ENCODE data around the gene PUM2.
"Not testable (repeated sequence)": the region's sequence is repeated elsewhere in the genome, so short reads cannot be mapped to it uniquely, and the experiment has no call there.

The PUM2 gene

DNA sequence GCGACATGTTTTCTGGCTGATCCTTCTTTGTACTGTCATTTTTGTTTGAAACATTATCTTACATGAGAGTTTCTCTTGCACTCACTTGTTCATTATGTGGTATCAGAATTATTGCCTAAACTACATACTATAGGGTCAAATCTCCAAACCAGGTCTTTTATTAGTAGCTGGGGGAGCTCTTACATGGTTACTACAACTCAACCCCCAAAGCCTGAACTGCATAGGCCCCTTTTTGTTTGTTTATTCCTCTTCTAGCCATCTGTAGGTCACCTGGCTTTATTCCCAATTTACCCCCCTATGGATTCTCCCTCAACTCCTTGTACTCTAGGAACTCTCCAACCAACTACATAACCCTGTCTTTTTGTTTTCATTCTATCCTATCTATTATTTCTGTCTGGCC lies 46.7 kb downstream of the PUM2 start:
- Mint-ChIP-seq H3K4me3 (no peak overlapping the region), H3K27ac (peak overlapping the region; percentile 24)
- no peak for ATAC-seq (ENCODE audit: low read depth)

GRCh38 chr2:20302019-20302418 lies 48.6 kb downstream of the PUM2 start:
- Mint-ChIP-seq H3K27me3 (no peaks in the 10 kb centered on the region), H3K36me3 (peaks cover 24% of the 10 kb centered on the region), H3K4me3 (no peak overlapping the region), H3K9me3 (no peaks in the 10 kb centered on the region), H3K4me1 (no peaks in the 10 kb centered on the region), H3K27ac (no peak overlapping the region)
- DNase-seq (ENCODE audit: low spot score in 2 of 2): no peak
- no peak for ATAC-seq (ENCODE audit: low read depth)

More for the DNA sequence above, 46.7 kb downstream of the PUM2 start:
- Mint-ChIP-seq H3K27me3 (no peaks in the 10 kb centered on the region), H3K4me1 (no peaks in the 10 kb centered on the region), H3K36me3 (peaks cover 19% of the 10 kb centered on the region), H3K9me3 (no peaks in the 10 kb centered on the region)
- DNase-seq (ENCODE audit: low spot score in 2 of 2): no peak

DNA sequence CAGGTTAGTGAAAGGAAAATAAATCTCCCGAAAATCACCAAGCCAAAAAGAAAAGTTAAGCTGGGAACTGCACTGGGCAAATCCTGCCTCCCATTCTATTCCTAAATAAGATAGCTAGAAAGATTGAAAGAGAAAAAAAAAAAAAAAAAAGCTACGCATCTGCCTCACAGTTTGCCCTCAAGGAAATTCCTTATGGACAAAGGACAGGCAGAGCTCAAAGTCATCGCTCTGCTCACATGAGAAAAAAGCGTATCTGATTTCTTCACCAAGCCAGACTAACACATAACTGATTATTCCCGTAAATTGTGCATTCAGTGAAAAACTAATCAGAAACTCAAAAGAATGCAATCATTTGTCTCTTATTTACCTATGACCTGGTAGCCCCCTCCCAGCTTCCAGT lies 50.0 kb downstream of the PUM2 start:
- H3K4me1 Mint-ChIP-seq: peaks cover 2% of the 10 kb centered on the region
- peaks cover 24% of the 10 kb centered on the region for H3K36me3 Mint-ChIP-seq
- H3K27me3 Mint-ChIP-seq: no peaks in the 10 kb centered on the region
- H3K4me3 Mint-ChIP-seq: no peak overlapping the region
- ATAC-seq (ENCODE audit: low read depth) (no peak), DNase-seq (ENCODE audit: low spot score in 2 of 2) (no peak)
- H3K9me3 Mint-ChIP-seq: no peaks in the 10 kb centered on the region
- H3K27ac Mint-ChIP-seq: no peak overlapping the region

GRCh38 chr2:20299113-20299512 lies 51.5 kb downstream of the PUM2 start:
- Mint-ChIP-seq H3K9me3 (no peaks in the 10 kb centered on the region), H3K27me3 (no peaks in the 10 kb centered on the region), H3K27ac (no peak overlapping the region), H3K4me3 (no peak overlapping the region), H3K36me3 (peaks cover 24% of the 10 kb centered on the region), H3K4me1 (peaks cover 2% of the 10 kb centered on the region)
- no peak for ATAC-seq (ENCODE audit: low read depth)
- no peak for DNase-seq (ENCODE audit: low spot score in 2 of 2)

DNA sequence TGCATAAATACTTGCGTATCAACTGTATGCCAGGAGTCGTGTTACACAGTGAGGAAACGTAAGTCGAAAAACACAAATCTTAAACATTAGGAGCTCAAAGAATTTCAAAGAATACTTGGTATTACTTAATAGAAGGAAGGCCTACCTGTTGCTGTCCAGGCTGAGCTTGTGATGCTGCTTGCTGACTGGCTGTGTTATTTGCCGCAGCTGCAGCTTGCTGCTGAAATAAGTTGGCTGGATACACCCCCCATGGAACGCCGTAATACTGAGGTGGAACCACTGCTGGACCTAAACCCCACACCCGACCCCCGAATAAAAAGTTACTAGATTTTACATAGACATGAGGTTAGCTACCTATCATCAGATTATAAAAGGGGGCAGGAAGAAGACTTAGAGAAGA lies 56.4 kb downstream of the PUM2 start:
- H3K4me1 Mint-ChIP-seq: peaks cover 5% of the 10 kb centered on the region
- no peak overlapping the region for H3K27ac Mint-ChIP-seq
- no peaks in the 10 kb centered on the region for H3K9me3 Mint-ChIP-seq
- H3K4me3 Mint-ChIP-seq: no peak overlapping the region
- ATAC-seq (ENCODE audit: low read depth): no peak
- no peak for DNase-seq (ENCODE audit: low spot score in 2 of 2)
- H3K27me3 Mint-ChIP-seq: no peaks in the 10 kb centered on the region
- peaks cover 16% of the 10 kb centered on the region for H3K36me3 Mint-ChIP-seq

GRCh38 chr2:20292984-20293383 lies 57.7 kb downstream of the PUM2 start:
- ATAC-seq (ENCODE audit: low read depth) (no peak), DNase-seq (ENCODE audit: low spot score in 2 of 2) (no peak)
- H3K4me1 Mint-ChIP-seq: peaks cover 5% of the 10 kb centered on the region
- H3K9me3 Mint-ChIP-seq: no peaks in the 10 kb centered on the region
- no peak overlapping the region for H3K27ac Mint-ChIP-seq
- H3K27me3 Mint-ChIP-seq: no peaks in the 10 kb centered on the region
- H3K36me3 Mint-ChIP-seq: peaks cover 14% of the 10 kb centered on the region
- H3K4me3 Mint-ChIP-seq: no peak overlapping the region

DNA sequence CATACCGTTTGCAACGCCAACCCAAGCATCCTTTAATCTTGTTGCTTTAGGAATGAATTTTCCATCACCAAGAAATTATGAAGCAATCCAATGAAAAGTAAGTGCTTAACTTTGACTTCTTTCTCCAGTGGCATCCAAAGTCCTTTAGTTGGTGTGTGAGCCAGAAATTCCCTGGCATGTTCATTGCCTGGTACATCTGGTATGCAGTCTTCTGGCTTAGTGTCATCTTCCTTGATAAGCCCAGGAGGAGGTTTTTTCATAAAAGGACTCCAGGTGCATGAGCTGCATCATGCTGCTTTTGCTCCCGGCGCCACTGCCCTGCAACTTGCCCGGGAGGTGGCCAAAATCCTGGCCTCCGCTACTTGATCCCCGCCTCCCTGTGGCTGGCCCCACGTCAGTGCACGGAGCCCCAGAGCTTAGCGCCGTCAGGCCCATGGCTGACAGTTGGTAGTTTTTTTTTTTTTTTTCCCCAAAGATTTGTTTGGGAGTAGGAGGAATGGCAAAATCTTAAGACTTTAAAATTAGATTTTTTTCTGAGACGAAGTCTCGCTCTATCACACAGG lies 58.7 kb downstream of the PUM2 start:
- DNase-seq (ENCODE audit: low spot score in 2 of 2): no peak
- peak overlapping the region; percentile 38 for H3K27ac Mint-ChIP-seq
- no peak for ATAC-seq (ENCODE audit: low read depth)
- H3K36me3 Mint-ChIP-seq: peaks cover 11% of the 10 kb centered on the region
- no peaks in the 10 kb centered on the region for H3K9me3 Mint-ChIP-seq
- H3K4me1 Mint-ChIP-seq: peaks cover 5% of the 10 kb centered on the region
- H3K4me3 Mint-ChIP-seq: no peak overlapping the region
- H3K27me3 Mint-ChIP-seq: no peaks in the 10 kb centered on the region

- Mint-ChIP-seq H3K9me3 (no peaks in the 10 kb centered on the region), H3K4me3 (no peak overlapping the region), H3K36me3 (peaks cover 8% of the 10 kb centered on the region), H3K27me3 (no peaks in the 10 kb centered on the region), H3K4me1 (peaks cover 3% of the 10 kb centered on the region), H3K27ac (peak overlapping the region; percentile 38)
- ATAC-seq (ENCODE audit: low read depth): peak; percentile 60
- peak in 1 of 2 donors; percentile 1 for DNase-seq (ENCODE audit: low spot score in 2 of 2)
Observed at GRCh38 chr2:20291106-20291564, 59.5 kb downstream of the PUM2 start.

GRCh38 chr2:20288642-20289340 lies 61.9 kb downstream of the PUM2 start:
- H3K27ac Mint-ChIP-seq: no peak overlapping the region
- peaks cover 3% of the 10 kb centered on the region for H3K4me1 Mint-ChIP-seq

GRCh38 chr2:20282916-20283592 lies 67.6 kb downstream of the PUM2 start:
- DNase-seq (ENCODE audit: low spot score in 2 of 2) (no peak), ATAC-seq (ENCODE audit: low read depth) (no peak)
- Mint-ChIP-seq H3K4me3 (no peak overlapping the region), H3K27ac (no peak overlapping the region), H3K27me3 (no peaks in the 10 kb centered on the region), H3K9me3 (no peaks in the 10 kb centered on the region), H3K4me1 (no peaks in the 10 kb centered on the region), H3K36me3 (peaks cover 14% of the 10 kb centered on the region)

More at GRCh38 chr2:20288642-20289340, 61.9 kb downstream of the PUM2 start:
- Mint-ChIP-seq H3K4me3 (no peak overlapping the region), H3K36me3 (peaks cover 8% of the 10 kb centered on the region), H3K9me3 (no peaks in the 10 kb centered on the region), H3K27me3 (no peaks in the 10 kb centered on the region)
- ATAC-seq (ENCODE audit: low read depth): no peak
- DNase-seq (ENCODE audit: low spot score in 2 of 2): no peak

GRCh38 chr2:20281876-20282275 lies 68.8 kb downstream of the PUM2 start:
- H3K36me3 Mint-ChIP-seq: peaks cover 14% of the 10 kb centered on the region
- no peak for DNase-seq (ENCODE audit: low spot score in 2 of 2)
- ATAC-seq (ENCODE audit: low read depth): no peak
- H3K4me3 Mint-ChIP-seq: no peak overlapping the region
- H3K27ac Mint-ChIP-seq: no peak overlapping the region
- H3K27me3 Mint-ChIP-seq: no peaks in the 10 kb centered on the region
- H3K9me3 Mint-ChIP-seq: no peaks in the 10 kb centered on the region
- H3K4me1 Mint-ChIP-seq: no peaks in the 10 kb centered on the region

DNA sequence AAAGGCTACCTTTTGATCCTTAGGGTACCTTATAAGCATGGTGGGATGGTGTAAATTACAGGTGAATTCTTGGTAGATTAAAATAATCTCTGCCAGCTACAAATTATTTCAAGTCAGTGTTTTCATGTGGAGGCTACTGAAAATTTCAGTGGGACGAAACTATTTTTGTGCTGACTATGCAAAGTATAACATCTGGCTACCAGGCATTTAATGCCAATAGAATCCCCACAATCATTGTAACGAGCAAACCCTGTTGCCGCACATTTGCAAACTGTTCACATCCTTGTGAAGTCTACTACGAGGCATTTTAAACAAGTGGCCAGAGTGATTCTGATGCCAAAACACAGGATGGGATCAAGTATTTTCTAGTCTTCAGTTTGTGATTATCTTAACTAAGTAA lies 77.6 kb downstream of the PUM2 start:
- peaks cover 5% of the 10 kb centered on the region for H3K36me3 Mint-ChIP-seq

DNA sequence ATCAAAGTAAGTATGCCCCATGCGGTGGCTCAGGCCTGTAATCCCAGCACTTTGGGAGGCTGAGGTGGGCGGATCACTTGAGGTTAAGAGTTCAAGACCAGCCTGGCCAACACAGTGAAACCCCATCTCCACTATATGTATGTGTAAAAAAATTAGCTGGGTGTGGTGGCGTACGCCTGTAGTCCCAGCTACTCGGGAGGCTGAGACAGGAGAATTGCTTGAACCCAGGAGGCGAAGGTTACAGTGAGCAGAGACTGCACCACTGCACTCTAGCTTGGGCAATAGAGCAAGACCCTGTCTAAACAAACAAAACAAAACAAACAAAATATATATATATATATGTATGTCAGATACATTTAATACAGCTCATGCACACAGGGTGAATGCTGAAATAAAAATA lies 82.3 kb downstream of the PUM2 start:
- not testable (repeated sequence) for H3K36me3 Mint-ChIP-seq; H3K27ac Mint-ChIP-seq; H3K4me3 Mint-ChIP-seq; H3K4me1 Mint-ChIP-seq; DNase-seq (ENCODE audit: low spot score in 2 of 2); ATAC-seq (ENCODE audit: low read depth); H3K27me3 Mint-ChIP-seq; H3K9me3 Mint-ChIP-seq

More for the DNA sequence above, 77.6 kb downstream of the PUM2 start:
- H3K9me3 Mint-ChIP-seq: no peaks in the 10 kb centered on the region
- DNase-seq (ENCODE audit: low spot score in 2 of 2): no peak
- H3K27me3 Mint-ChIP-seq: no peaks in the 10 kb centered on the region
- H3K4me1 Mint-ChIP-seq: peaks cover 2% of the 10 kb centered on the region
- no peak overlapping the region for H3K27ac Mint-ChIP-seq
- ATAC-seq (ENCODE audit: low read depth): no peak
- no peak overlapping the region for H3K4me3 Mint-ChIP-seq

GRCh38 chr2:20267529-20267928 lies 83.1 kb downstream of the PUM2 start:
- DNase-seq (ENCODE audit: low spot score in 2 of 2) (no peak), ATAC-seq (ENCODE audit: low read depth) (no peak)
- Mint-ChIP-seq H3K9me3 (no peaks in the 10 kb centered on the region), H3K27me3 (no peaks in the 10 kb centered on the region), H3K27ac (no peak overlapping the region), H3K4me1 (no peaks in the 10 kb centered on the region), H3K36me3 (peaks cover 4% of the 10 kb centered on the region), H3K4me3 (no peak overlapping the region)

Data from memory B cell (primary cell).